ENCODE measurements around the gene BCAS4.
"Not testable (repeated sequence)": the region's sequence is repeated elsewhere in the genome, so short reads cannot be mapped to it uniquely, and the experiment has no call there.

The BCAS4 gene

GRCh38 chr20:50792708-50793574, 1.9 kb upstream of the BCAS4 start:
- H3K9me3 ChIP-seq (ENCODE audit: control insufficient read depth, low read length), result no peaks in the 10 kb centered on the region
- no peaks in the 10 kb centered on the region for H3K36me3 ChIP-seq (ENCODE audit: control insufficient read depth, insufficient read depth, low read length)
- no peak overlapping the region for H3K4me3 ChIP-seq (ENCODE audit: low read length)
- H3K4me1 ChIP-seq (ENCODE audit: control insufficient read depth, insufficient read depth, low read length), result peaks cover 21% of the 10 kb centered on the region
- no peaks in the 10 kb centered on the region for H3K27me3 ChIP-seq (ENCODE audit: control insufficient read depth, insufficient read depth, low read length)
- no peak overlapping the region for H3K9ac ChIP-seq (ENCODE audit: low read length)

GRCh38 chr20:50793575-50794016, 1.3 kb upstream of the BCAS4 start:
- H3K27me3 ChIP-seq (ENCODE audit: control insufficient read depth, insufficient read depth, low read length); H3K36me3 ChIP-seq (ENCODE audit: control insufficient read depth, insufficient read depth, low read length); H3K9ac ChIP-seq (ENCODE audit: low read length); H3K4me3 ChIP-seq (ENCODE audit: low read length); H3K9me3 ChIP-seq (ENCODE audit: control insufficient read depth, low read length): not testable (repeated sequence)
- peaks cover 21% of the 10 kb centered on the region for H3K4me1 ChIP-seq (ENCODE audit: control insufficient read depth, insufficient read depth, low read length)

- no peak overlapping the region for H3K4me3 ChIP-seq (ENCODE audit: low read length)
- peak overlapping the region; percentile 33 for H3K9ac ChIP-seq (ENCODE audit: low read length)
- peaks cover 21% of the 10 kb centered on the region for H3K4me1 ChIP-seq (ENCODE audit: control insufficient read depth, insufficient read depth, low read length)
- no peaks in the 10 kb centered on the region for H3K36me3 ChIP-seq (ENCODE audit: control insufficient read depth, insufficient read depth, low read length)
- no peaks in the 10 kb centered on the region for H3K9me3 ChIP-seq (ENCODE audit: control insufficient read depth, low read length)
- H3K27me3 ChIP-seq (ENCODE audit: control insufficient read depth, insufficient read depth, low read length), result no peaks in the 10 kb centered on the region
These were observed 548 bp upstream of the BCAS4 start for GRCh38 chr20:50794181-50794845.

- no peaks in the 10 kb centered on the region for H3K27me3 ChIP-seq (ENCODE audit: control insufficient read depth, insufficient read depth, low read length)
- H3K36me3 ChIP-seq (ENCODE audit: control insufficient read depth, insufficient read depth, low read length), result no peaks in the 10 kb centered on the region
- no peak overlapping the region for H3K9ac ChIP-seq (ENCODE audit: low read length)
- no peaks in the 10 kb centered on the region for H3K9me3 ChIP-seq (ENCODE audit: control insufficient read depth, low read length)
- no peak overlapping the region for H3K4me3 ChIP-seq (ENCODE audit: low read length)
- H3K4me1 ChIP-seq (ENCODE audit: control insufficient read depth, insufficient read depth, low read length), result peaks cover 7% of the 10 kb centered on the region
These were observed 2.3 kb downstream of the BCAS4 start for GRCh38 chr20:50797142-50797541.

GRCh38 chr20:50798650-50799049, 3.8 kb downstream of the BCAS4 start:
- H3K9me3 ChIP-seq (ENCODE audit: control insufficient read depth, low read length), result no peaks in the 10 kb centered on the region

GRCh38 chr20:50799176-50799889, 4.5 kb downstream of the BCAS4 start:
- Histone ChIP-seq H3K36me3 (ENCODE audit: control insufficient read depth, insufficient read depth, low read length) (no peaks in the 10 kb centered on the region), H3K27me3 (ENCODE audit: control insufficient read depth, insufficient read depth, low read length) (no peaks in the 10 kb centered on the region), H3K9me3 (ENCODE audit: control insufficient read depth, low read length) (no peaks in the 10 kb centered on the region), H3K4me3 (ENCODE audit: low read length) (no peak overlapping the region), H3K4me1 (ENCODE audit: control insufficient read depth, insufficient read depth, low read length) (peaks cover 3% of the 10 kb centered on the region), H3K9ac (ENCODE audit: low read length) (no peak overlapping the region)

More at GRCh38 chr20:50798650-50799049, 3.8 kb downstream of the BCAS4 start:
- Histone ChIP-seq H3K4me3 (ENCODE audit: low read length) (no peak overlapping the region), H3K27me3 (ENCODE audit: control insufficient read depth, insufficient read depth, low read length) (no peaks in the 10 kb centered on the region), H3K36me3 (ENCODE audit: control insufficient read depth, insufficient read depth, low read length) (no peaks in the 10 kb centered on the region), H3K9ac (ENCODE audit: low read length) (no peak overlapping the region), H3K4me1 (ENCODE audit: control insufficient read depth, insufficient read depth, low read length) (peaks cover 7% of the 10 kb centered on the region)

- Histone ChIP-seq H3K36me3 (ENCODE audit: control insufficient read depth, insufficient read depth, low read length) (no peaks in the 10 kb centered on the region), H3K9ac (ENCODE audit: low read length) (no peak overlapping the region), H3K4me1 (ENCODE audit: control insufficient read depth, insufficient read depth, low read length) (no peaks in the 10 kb centered on the region), H3K27me3 (ENCODE audit: control insufficient read depth, insufficient read depth, low read length) (no peaks in the 10 kb centered on the region), H3K9me3 (ENCODE audit: control insufficient read depth, low read length) (no peaks in the 10 kb centered on the region), H3K4me3 (ENCODE audit: low read length) (no peak overlapping the region)
These were observed 5.2 kb downstream of the BCAS4 start for GRCh38 chr20:50799890-50800550.

GRCh38 chr20:50800986-50801746, 6.3 kb downstream of the BCAS4 start:
- not testable (repeated sequence) for H3K36me3 ChIP-seq (ENCODE audit: control insufficient read depth, insufficient read depth, low read length); H3K4me1 ChIP-seq (ENCODE audit: control insufficient read depth, insufficient read depth, low read length); H3K27me3 ChIP-seq (ENCODE audit: control insufficient read depth, insufficient read depth, low read length); H3K9ac ChIP-seq (ENCODE audit: low read length); H3K4me3 ChIP-seq (ENCODE audit: low read length); H3K9me3 ChIP-seq (ENCODE audit: control insufficient read depth, low read length)

- Histone ChIP-seq H3K9me3 (ENCODE audit: control insufficient read depth, low read length) (no peaks in the 10 kb centered on the region), H3K36me3 (ENCODE audit: control insufficient read depth, insufficient read depth, low read length) (no peaks in the 10 kb centered on the region), H3K27me3 (ENCODE audit: control insufficient read depth, insufficient read depth, low read length) (no peaks in the 10 kb centered on the region), H3K4me1 (ENCODE audit: control insufficient read depth, insufficient read depth, low read length) (no peaks in the 10 kb centered on the region), H3K4me3 (ENCODE audit: low read length) (no peak overlapping the region), H3K9ac (ENCODE audit: low read length) (no peak overlapping the region)
These were observed 6.9 kb downstream of the BCAS4 start for GRCh38 chr20:50801747-50802125.

- no peaks in the 10 kb centered on the region for H3K9me3 ChIP-seq (ENCODE audit: control insufficient read depth, low read length)
- no peaks in the 10 kb centered on the region for H3K4me1 ChIP-seq (ENCODE audit: control insufficient read depth, insufficient read depth, low read length)
- H3K36me3 ChIP-seq (ENCODE audit: control insufficient read depth, insufficient read depth, low read length), result no peaks in the 10 kb centered on the region
These were observed 7.4 kb downstream of the BCAS4 start for GRCh38 chr20:50802289-50802688.

More at GRCh38 chr20:50802289-50802688, 7.4 kb downstream of the BCAS4 start:
- no peaks in the 10 kb centered on the region for H3K27me3 ChIP-seq (ENCODE audit: control insufficient read depth, insufficient read depth, low read length)
- no peak overlapping the region for H3K9ac ChIP-seq (ENCODE audit: low read length)
- H3K4me3 ChIP-seq (ENCODE audit: low read length), result no peak overlapping the region

All from mucosa of stomach (tissue), 1 donor.